ENCODE data around the gene MCRIP2. TPM values are rescaled to one million over a fixed set of nuclear protein-coding genes. Genes with fewer than 3 reads are reported as not detected.

Gene MCRIP2
- polyA plus RNA-seq, 1 donor, result 17.6 TPM

DNA sequence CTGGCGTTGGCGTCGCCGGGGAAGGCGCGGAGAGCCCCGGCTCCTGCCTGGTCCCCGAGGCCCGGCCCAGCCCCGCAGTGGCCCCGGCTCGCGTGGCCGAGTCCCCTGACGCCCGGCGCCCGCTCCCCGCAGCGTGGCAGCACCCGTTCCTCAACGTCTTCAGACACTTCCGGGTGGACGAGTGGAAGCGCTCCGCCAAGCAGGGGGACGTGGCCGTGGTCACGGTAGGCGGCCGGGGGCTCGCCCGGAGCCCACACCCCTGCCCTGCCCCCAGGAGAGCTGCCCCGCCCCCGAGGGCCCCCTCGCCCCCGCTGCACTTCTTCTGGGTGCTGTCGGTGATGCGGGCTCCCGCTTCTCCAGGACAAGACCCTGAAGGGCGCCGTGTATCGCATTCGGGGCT, 8.0 kb downstream of the MCRIP2 start:
- DNase-seq, result no peak

DNA sequence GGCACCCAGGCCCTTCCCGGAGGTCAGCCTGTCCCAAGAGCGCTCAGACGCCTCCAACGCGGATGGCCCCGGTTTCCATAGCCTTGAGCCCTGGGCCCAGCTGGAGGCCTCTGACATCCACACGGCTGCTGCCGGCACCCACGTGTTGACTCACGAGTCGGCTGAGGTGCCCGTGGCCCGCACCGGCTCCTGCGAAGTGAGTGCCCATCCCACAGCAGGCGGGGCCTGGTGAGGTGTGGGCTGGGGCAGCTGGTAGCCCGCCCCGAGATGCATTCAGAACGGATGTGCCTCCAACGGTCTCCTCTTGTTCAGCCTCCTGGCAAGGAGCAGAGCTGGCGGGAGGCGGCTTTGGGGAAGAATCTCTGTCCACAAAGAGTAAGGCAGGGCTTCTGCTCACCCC, 10.2 kb downstream of the MCRIP2 start:
- no peak for DNase-seq

DNA sequence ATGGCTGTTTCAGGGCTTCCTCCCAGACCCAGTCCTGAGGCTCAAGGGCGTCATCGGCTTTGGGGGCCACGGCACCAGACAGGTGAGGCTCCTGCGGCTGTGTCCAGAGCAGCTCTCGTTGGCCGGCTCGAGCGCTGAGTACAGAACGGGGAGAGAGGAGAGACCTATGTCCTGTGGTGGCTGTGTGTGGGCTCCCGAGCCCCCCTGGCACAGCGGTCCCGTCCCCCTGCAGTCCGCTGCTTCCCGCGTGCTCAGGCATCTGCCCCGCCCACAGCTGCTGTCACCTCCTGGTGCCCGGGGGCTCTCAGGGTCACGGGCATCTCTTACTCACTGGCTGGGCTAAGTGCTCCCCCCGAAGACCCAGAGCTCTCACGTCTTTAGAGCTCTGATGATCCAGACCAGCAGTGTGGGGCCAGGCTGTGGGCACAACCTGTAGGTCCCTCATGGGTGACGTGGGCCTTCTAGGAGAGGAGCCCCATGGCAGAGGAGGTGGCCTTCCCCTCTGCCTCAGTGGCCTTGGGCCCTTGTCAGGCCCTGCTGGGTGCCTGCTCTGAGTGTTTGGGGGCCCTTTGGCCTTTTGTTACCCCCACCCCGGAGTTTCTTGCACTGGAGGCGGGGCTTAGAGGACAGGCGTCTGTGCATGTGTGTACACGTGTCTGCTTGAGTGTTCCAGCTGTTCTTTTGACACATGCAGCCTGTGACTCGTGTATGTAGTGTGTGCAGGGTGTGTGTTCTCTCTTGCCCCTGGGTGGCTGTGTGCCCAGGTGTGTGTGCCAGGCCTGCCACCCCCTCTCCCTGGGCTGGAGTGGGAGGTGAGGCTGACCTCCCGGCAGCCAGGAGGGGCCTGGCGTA, 11.1 kb downstream of the MCRIP2 start:
- no peak for DNase-seq

DNA sequence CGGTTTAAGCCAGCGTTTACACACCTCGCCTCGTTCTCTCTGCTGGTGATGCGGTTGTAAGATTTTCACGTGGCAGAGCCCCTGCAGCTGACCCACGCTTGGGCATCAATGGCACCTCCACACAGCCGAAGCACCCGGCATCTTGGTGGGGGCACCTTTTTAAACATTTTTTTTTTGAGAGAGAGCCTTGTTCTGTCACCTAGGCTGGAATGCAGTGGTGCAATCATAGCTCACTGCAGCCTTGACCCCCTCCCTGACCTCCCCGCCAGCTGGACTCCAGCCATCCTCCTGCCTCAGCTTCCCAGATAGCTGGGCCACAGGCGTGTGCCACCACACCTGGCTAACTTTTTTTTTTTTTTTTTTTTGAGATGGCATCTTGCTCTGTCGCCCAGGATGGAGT, 12.4 kb downstream of the MCRIP2 start:
- no peak for DNase-seq

DNA sequence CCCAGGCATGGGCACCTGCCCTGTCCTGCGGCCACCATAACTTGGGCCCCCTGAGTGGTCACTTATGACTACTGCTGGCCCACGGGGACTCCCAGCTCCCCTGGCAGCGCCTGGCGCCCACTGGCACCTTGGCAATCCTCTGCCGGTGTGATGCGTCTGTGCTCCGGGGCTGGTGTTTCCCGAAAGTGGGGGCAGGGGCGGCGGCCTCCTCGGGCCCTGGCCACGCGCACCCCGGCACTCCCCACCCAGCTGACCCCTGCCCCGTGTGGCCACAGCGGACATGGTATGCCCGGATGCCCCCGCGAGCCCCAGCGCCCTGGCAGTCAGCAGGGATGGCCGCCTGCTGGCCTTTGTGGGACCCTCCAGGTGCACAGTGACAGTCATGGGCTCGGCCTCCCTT, 15.9 kb downstream of the MCRIP2 start:
- no peak for DNase-seq

DNA sequence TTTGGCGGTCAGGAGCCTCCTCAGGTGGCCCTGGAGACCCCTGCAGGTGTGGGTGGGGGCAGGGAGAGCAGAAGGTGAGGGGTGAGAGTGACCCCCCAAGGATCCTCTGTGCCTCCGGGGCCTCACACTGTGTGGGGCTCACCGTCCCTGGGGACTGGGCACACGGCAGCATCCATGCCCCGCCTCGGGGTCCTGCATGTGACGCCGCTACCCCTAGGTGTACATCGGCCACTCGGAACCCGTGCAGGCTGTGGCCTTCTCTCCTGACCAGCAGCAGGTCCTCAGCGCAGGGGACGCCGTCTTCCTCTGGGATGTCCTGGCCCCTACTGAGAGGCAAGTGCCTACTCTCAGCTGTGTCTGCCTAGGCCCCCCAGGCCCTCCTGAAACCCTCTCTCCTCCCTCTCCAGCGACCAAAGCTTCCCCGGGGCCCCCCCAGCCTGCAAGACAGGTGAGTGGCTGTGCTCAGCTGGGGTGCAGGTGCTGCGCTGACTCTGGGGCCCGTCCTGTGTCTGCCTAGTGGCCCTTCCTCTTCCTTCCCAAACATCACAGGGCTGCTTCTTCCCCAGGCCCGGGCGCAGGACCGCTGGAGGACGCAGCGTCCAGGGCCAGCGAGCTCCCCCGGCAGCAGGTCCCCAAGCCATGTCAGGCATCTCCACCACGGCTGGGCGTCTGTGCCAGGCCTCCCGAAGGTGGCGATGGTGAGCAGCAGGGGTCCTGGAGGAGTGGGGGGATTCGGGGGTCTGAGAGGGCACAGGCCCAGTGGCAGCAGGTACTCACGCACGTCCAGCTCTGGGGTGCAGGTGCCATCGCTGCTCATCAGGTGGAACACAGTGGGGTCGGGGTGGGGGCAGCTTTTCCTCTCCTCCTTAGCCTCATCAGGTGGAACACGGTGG, 17.3 kb downstream of the MCRIP2 start:
- no peak for DNase-seq

DNA sequence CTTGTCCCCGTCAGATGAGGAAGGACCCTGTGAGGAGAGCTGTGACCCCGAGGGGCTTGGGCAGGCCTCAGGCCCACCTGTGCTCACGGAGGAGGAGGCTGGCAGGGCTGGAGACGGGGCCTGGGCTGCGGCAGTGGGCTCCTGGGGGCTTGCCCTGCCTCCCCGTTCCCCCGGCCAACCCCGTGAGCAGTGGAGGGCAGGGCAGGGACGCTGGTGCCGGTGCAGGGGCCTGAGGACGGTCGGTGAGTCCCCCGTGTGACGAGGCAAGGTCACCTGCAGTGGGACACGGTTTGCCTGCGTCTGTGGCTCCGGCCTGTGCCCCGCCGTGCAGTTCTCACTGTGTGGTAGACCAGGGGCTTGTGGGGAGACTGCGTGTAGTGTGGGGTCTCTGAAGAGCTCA, 18.0 kb downstream of the MCRIP2 start:
- DNase-seq, result no peak

DNA sequence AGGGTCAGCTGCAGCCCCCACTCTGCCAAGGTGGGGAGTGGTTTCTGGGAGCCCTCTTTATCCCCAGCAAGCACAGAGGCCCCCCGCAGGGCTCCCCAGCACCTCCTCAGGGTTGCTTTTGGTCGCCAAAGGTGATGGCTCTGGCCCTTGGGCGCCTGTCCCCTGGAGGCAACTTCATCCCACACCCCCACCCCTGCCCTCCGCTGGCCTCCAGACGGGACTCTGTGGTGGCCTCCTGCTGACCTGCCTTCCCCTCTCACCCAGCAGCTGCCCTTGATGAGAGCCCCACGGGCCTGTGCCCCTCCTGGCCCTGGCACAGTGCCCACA, 18.5 kb downstream of the MCRIP2 start:
- no peak for DNase-seq

DNA sequence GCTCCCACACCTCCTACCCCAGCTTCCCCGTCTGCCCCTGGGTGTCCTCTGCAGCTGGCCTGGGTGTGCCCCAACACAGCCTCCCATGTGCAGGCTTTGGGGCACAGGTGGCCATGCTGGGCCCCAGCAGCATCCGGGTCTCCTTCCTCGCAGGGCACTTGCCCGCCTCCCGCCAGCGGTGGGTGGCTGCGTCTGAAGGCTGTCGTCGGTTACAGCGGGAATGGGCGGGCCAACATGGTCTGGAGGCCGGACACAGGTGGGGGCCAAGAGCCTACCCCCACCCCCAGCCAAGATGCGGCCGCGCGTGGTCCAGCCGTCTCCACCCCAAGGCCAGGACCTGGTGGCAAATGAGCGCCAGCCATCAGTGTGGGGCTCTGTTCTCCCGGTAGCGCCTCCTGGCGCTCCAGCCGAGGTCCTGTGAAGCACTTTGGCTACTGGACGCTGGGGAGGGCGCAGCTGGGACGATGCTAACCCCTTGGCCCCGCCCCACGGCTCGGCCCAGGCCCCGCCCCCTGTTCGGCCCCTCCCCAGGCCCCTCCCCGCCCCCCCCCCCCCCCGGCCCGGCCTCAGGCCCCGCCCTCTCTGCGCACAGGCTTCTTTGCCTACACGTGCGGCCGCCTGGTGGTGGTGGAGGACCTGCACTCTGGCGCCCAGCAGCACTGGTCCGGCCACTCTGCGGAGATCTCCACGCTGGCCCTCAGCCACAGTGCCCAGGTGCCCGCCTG, 19.0 kb downstream of the MCRIP2 start:
- peak; percentile 68 for DNase-seq

DNA sequence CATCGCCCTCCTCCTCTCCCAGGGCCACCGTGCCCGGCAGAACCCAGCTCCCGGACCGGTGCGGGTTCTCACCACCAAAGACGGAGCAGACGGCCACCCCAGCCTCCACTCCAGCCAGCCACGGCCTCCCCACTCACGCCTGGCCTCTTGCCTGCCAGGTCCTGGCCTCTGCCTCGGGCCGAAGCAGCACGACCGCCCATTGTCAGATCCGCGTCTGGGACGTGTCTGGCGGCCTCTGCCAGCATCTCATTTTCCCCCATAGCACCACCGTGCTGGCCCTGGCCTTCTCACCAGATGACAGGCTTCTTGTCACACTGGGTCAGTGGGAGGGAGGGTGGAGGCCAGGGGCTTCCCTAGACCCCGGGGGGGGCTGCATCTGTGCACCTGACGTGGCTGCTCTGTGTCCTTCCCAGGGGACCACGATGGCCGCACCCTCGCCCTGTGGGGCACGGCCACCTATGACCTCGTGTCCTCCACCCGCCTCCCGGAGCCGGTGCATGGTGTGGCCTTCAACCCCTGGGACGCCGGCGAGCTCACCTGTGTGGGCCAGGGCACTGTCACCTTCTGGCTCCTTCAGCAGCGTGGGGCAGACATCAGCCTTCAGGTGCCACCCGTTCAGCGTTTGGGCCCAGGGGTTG, 19.7 kb downstream of the MCRIP2 start:
- no peak for DNase-seq

DNA sequence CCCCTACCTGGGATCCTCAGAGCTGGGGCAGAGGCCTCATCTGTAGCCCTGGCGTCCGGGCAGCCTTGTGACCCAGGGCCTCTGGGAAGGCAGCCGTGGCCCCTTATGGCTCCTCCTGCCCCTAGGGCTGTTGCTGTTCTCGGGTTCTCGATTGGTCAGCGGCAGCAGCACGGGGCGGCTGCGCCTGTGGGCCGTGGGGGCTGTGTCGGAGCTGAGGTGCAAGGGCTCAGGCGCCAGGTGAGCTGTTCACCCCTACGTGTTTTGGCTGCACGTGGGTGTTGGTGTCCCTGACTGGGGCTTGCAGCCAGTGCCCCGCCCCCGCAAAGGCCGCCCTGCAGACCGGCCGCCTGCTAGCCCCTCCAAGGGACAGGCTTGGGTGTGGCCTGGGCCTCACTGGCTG, 20.5 kb downstream of the MCRIP2 start:
- no peak for DNase-seq

DNA sequence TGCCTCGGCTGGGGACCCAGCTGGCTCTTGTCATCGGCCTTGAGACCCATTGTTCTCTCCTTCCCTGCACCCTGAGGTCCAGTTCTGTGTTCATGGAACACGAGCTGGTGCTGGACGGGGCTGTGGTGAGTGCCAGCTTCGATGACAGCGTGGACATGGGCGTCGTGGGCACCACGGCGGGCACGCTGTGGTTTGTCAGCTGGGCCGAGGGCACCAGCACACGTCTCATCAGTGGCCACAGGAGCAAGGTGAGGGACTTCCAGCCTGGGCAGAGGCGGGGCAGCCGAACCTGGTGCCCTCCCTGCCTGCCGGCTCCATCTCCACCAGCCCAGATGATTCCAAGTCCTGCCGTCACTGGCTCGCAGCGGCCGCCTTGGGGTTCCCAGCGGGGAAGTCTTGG, 21.0 kb downstream of the MCRIP2 start:
- no peak for DNase-seq

DNA sequence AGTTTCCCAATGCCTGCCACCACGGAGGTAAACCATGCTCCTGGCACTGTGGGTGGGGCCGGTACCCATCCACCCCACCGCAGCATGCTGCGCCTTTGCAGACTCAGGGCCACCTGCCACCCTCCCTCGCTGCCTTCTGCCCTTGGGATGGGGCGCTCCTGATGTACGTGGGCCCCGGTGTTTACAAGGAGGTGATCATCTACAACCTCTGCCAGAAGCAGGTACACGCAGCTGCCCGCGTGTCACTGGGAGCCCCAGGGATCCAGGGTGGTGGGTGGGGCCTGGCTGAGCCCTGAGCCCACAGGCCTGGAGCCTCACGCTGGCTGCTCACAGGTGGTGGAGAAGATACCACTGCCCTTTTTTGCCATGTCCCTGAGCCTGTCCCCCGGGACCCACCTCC, 24.9 kb downstream of the MCRIP2 start:
- no peak for DNase-seq

DNA sequence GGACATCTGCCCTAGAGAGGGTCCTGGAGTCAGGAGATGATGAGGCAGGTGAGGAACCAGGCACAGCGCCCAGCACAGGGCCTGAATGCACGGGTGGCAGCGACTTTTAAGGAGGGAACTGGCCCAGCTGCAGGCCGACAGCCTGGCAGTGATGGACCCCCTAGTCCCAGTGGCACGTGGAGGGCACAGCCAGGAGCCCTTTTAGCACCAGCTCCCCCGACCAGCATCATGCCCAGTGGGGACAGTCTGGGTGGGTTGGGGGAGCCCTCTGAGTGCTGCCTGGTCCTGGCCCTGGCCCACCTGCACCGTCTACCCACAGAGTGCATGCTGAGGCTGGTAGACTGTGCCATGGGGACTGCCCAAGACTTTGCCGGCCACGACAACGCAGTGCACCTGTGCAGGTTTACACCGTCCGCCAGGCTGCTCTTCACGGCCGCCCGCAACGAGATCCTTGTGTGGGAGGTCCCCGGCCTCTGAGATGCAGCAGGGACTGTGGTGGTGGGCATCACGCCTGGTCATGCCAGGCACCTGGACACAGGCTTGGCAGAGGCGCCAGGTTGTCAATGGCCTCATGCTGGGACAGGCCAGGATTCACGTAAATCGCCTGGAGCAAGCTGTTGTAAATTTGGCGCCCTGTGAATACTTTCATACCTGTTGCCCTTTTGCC, 25.6 kb downstream of the MCRIP2 start:
- DNase-seq, result no peak

DNA sequence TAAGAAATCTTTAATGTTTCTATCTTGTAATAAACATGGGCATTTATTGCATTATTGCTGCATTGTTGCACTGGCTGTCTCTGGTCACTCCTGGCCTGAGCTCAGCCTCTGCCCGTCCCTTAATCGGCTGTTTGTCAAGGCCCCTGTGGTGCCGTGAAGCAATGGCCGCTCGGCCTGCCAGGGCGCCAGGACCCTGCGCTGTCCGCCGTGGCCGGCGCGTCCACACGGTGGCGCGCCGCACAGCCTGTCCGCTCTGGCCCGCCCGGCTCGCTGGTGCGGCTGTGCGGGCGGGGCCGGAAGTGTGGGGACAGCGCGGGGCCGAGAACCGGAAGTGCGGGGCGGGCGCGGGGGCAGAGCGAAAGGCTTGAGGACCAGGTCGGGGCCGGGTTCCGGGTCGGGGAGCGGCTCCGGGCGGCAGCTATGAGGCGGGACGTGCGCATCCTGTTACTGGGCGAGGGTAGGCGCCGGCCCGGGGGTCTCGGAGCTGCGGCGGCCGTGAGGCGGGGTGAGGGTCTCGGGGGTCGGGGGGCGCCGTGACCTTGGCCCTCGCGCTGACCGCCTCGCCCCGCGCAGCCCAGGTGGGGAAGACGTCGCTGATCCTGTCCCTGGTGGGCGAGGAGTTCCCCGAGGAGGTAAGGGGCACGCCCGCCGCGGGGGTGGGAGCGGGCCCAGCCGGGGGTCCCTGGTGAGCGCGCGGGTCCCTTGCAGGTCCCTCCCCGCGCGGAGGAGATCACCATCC, 26.3 kb downstream of the MCRIP2 start, which contains the start of gene RHOT2:
TSS of gene RHOT2 (plus strand) at position 353 of the 739 bp plus-strand sequence. CDS start at position 421, 68 bp downstream.
- DNase-seq, result peak; percentile 93

DNA sequence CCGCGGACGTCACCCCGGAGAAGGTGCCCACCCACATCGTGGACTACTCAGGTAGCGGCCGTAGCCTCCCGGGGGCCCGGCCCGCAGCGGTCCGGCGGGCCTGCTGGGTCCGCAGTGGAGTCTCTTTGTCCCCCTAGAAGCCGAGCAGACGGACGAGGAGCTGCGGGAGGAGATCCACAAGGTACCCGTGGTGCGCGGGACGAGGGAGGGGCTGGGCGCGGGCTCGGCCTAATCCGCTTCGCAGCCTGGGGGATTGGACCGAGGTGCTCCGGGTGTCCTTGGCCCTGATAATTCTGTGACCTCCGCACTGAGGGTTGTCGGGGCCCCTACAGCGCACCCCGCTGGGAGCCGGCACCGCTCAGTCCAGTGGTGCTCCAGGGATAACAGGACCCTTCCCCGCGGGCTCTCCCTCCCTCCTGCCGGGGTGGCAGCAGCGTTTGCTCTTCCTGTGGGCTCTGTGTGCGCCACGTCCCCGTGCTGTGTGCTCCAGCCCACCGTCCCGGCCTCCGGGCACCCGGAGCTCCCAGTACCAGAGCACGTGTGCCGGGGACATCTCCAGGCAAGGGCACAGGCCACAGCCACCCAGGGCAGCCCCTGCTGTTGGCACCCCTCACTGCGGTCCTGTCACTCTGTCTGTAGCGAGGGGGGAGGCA, 27.0 kb downstream of the MCRIP2 start:
- no peak for DNase-seq

DNA sequence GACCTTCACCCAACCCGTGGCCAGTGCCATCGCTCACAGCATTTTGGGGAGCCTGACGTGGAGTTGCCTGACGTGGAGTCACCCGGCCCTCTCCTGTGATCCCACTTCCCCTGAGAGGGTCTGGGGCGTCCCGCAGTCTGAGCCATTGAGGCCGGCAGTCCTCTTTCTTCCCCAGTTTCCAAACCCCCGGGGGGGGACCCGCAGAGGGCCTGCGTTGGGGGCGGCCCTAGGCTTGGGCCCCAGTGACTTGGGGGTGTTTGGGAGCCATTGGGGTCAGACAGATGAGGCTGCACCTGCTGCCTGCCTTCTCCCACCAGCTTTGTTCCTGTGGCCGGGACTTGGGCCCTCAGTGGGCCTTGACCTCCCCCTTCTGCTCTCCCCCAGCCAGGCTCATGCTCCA, 28.0 kb downstream of the MCRIP2 start:
- no peak for DNase-seq

DNA sequence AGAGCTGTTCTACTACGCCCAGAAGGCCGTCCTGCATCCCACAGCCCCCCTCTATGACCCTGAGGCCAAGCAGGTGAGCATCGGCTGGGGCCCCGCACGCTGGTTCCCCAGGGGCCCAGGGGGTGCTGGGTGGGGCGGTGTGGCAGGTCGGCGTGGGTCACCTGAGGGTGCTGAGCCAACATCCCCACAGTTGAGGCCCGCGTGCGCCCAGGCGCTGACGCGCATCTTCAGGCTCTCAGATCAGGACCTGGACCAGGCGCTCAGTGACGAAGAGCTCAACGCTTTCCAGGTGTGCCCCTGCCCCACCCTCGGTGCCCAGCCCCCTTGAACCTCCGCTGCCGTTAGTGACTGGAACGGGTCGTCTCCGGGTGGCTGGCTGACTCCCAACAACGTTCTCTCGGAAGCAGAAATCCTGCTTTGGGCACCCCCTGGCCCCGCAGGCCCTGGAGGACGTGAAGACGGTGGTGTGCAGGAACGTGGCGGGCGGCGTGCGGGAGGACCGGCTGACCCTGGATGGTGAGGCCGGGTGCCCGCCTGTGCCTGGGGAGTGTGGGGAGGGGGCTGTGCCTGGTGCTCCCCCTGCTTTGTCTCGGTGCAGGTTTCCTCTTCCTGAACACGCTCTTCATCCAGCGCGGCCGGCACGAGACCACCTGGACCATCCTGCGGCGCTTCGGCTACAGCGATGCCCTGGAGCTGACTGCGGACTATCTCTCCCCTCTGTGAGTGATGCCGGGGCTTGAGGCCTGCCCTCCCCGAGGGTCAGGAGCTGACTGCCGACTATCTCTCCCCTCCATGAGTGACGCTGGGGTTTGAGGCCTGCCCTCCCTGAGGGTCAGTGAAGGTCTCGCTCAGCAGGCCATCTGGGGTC, 29.1 kb downstream of the MCRIP2 start:
- DNase-seq, result no peak

DNA sequence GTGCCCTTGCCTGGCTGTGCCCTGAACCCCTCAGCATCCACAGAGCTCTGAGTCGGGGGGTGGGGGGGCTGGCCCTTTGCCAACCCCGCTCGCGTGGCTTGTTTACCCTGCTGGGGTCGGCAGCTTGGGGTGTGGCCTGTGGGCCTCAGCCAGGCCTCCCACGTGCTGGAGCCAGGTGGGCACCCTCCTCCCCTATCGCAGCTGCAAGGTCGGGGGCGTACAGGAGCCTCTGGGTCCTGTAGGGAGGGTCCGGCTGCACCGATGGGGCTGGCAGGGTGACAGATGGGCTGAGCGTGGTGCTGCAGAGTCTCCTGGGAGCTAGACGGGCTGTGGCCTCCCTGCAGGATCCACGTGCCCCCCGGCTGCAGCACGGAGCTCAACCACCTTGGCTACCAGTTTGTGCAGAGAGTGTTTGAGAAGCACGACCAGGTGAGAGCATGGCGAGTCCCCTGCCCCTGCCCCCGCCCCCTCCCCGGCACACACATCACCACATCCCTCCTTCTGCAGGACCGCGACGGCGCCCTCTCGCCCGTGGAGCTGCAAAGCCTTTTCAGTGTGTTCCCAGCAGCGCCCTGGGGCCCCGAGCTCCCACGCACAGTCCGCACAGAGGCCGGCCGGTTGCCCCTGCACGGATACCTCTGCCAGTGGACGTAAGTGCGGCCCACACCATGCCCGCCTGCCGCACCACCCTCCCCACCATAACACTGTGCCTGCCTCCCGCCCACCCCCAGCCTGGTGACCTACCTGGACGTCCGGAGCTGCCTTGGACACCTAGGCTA, 29.9 kb downstream of the MCRIP2 start:
- DNase-seq, result no peak
